NCI-H128 (cell line): ENCODE measurements around the gene TBCD.

Experiments
- DNase-seq: peaks from one replicate; lab custom pipeline; 2025; ENCODE audit not compliant: unreplicated experiment; lab: John Stamatoyannopoulos, UW

TBCD gene

GRCh38 chr17:82868715-82869131 is 116.9 kb downstream of the TBCD start:
- no peak for DNase-seq

GRCh38 chr17:82869536-82869935 is 117.7 kb downstream of the TBCD start:
- no peak for DNase-seq

GRCh38 chr17:82870091-82870491 is 118.2 kb downstream of the TBCD start:
- no peak for DNase-seq

GRCh38 chr17:82870541-82870940 is 118.7 kb downstream of the TBCD start:
- DNase-seq: no peak

GRCh38 chr17:82871056-82871775 is 119.4 kb downstream of the TBCD start:
- no peak for DNase-seq

- no peak for DNase-seq
Observed at GRCh38 chr17:82871776-82872561, 120.1 kb downstream of the TBCD start.

- DNase-seq: no peak
Observed at GRCh38 chr17:82872591-82873520, 121.0 kb downstream of the TBCD start.

GRCh38 chr17:82873521-82873920 is 121.7 kb downstream of the TBCD start:
- DNase-seq: no peak

GRCh38 chr17:82874011-82874835 is 122.4 kb downstream of the TBCD start:
- no peak for DNase-seq

- no peak for DNase-seq
Observed at GRCh38 chr17:82875407-82875856, 123.6 kb downstream of the TBCD start.

- no peak for DNase-seq
Observed at GRCh38 chr17:82876149-82876548, 124.3 kb downstream of the TBCD start.

- DNase-seq: no peak
Observed at GRCh38 chr17:82876602-82877379, 124.9 kb downstream of the TBCD start.

- DNase-seq: no peak
Observed at GRCh38 chr17:82878527-82878926, 126.7 kb downstream of the TBCD start.

GRCh38 chr17:82879241-82879640 is 127.4 kb downstream of the TBCD start:
- no peak for DNase-seq

GRCh38 chr17:82880620-82881323 is 128.9 kb downstream of the TBCD start:
- no peak for DNase-seq

- DNase-seq: no peak
Observed at GRCh38 chr17:82881324-82881823, 129.5 kb downstream of the TBCD start.

- DNase-seq: no peak
Observed at GRCh38 chr17:82881900-82882714, 130.2 kb downstream of the TBCD start.
